LNCaP clone FGC (cell line): ENCODE data around the gene TNFSF9.

Experiments
- DNase-seq: peaks from one replicate; pipeline ENCODE4 v3.0.0-alpha.2; 2011; ENCODE audit warnings: low read depth
- H3K4me3 ChIP-seq: 2 replicates; pipeline ENCODE4 v1.5.1; 2011; ENCODE audit warnings: mild to moderate bottlenecking, low read depth, low read length, control low read depth
- CTCF ChIP-seq: IDR thresholded peaks from 2 replicates; pipeline ENCODE4 v1.5.1; 2012; ENCODE audit warnings: mild to moderate bottlenecking; ENCODE audit not compliant: control insufficient read depth, insufficient read depth; ENCODE audit errors: extremely low read depth

TNFSF9 gene

GRCh38 chr19:6530386-6531162, at the start of gene TNFSF9:
TNFSF9 (plus strand) TSS chr19:6531026; CDS start chr19:6531037, 11 bp downstream.
- DNase-seq: peak; percentile 42
- peak within 1 kb of the TSS; percentile 70 for H3K4me3 ChIP-seq
- no peak for TF ChIP-seq CTCF

GRCh38 chr19:6481541-6482342, 49.1 kb upstream of the TNFSF9 start, which contains the start of gene DENND1C:
DENND1C (minus strand) TSS chr19:6481787; CDS start chr19:6481695, 92 bp downstream.
- peak; percentile 25; the same call in 1 of the 2 replicates for TF ChIP-seq CTCF
- no peak for DNase-seq
- H3K4me3 ChIP-seq: no peak within 1 kb of the TSS

GRCh38 chr19:6482343-6482686, 48.5 kb upstream of the TNFSF9 start:
- no peak overlapping the region for H3K4me3 ChIP-seq
- no peak for TF ChIP-seq CTCF
- no peak for DNase-seq

- H3K4me3 ChIP-seq: no peak overlapping the region
- no peak for TF ChIP-seq CTCF
- DNase-seq: no peak
Measured at GRCh38 chr19:6483235-6483634, 47.6 kb upstream of the TNFSF9 start.

GRCh38 chr19:6484230-6484629, 46.6 kb upstream of the TNFSF9 start:
- no peak overlapping the region for H3K4me3 ChIP-seq
- TF ChIP-seq CTCF: no peak
- no peak for DNase-seq

GRCh38 chr19:6484831-6485230, 46.0 kb upstream of the TNFSF9 start:
- no peak for DNase-seq
- no peak for TF ChIP-seq CTCF
- no peak overlapping the region for H3K4me3 ChIP-seq
